ENCODE measurements around the gene STAP1. TPM values are rescaled to one million over a fixed set of nuclear protein-coding genes. Genes with fewer than 3 reads are reported as not detected.
"Not testable (repeated sequence)": the region's sequence is repeated elsewhere in the genome, so short reads cannot be mapped to it uniquely, and the experiment has no call there.

STAP1 gene
- total and polyA plus RNA-seq, 2 of the 8 experiments (the other 6 are each of a cell fraction or from before 2014, with no cell fraction given) = not detected

DNA sequence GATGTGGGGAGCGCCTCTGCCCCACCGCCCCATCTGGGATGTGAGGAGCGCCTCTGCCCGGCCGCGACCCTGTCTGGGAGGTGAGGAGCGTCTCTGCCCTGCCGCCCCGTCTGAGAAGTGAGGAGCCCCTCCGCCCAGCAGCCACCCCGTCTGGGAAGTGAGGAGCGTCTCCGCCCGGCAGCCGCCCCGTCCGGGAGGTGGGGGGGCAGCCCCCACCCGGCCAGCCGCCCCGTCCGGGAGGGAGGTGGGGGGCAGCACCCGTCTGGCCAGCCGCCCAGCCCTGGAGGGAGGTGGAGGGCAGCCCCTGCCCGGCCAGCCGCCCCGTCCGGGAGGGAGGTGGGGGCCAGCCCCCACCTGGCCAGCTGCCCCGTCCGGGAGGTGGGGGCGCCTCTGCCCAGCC lies 78.5 kb downstream of the STAP1 start:
- peaks cover 7 to 20% of the 10 kb centered on the region in 2 experiments; a peak in 3 of 4 replicates for H3K9me3 ChIP-seq (ENCODE audit: insufficient read depth in 2 of 2, low read depth in 1 of 2, low read length in 1 of 2)
- H2BK120ac ChIP-seq (replicated peaks; ENCODE audit: low read depth, low read length); H2BK15ac ChIP-seq (ENCODE audit: low read length); CTCF ChIA-PET (ENCODE audit: partially characterized antibody); H3K56ac ChIP-seq (replicated peaks; ENCODE audit: insufficient read length, low read depth, low read length); H3K9ac ChIP-seq (replicated peaks in 1 of 4; ENCODE audit: extremely low read depth in 1 of 4, low read depth in 3 of 4, low read length in 3 of 4); H2BK12ac ChIP-seq (ENCODE audit: low read depth, low read length); H4K5ac ChIP-seq (ENCODE audit: insufficient read length, low read depth, low read length); H2BK5ac ChIP-seq (ENCODE audit: low read depth, low read length); H3K79me2 ChIP-seq (ENCODE audit: control insufficient read depth in 1 of 2, insufficient read depth in 2 of 2, low read length in 2 of 2); H3K4me3 ChIP-seq (ENCODE audit: extremely low read depth in 1 of 4, insufficient read depth in 2 of 4, low read depth in 3 of 4, low read length in 4 of 4); H2AK5ac ChIP-seq (ENCODE audit: low read depth, low read length); H3K23me2 ChIP-seq (ENCODE audit: low read depth, low read length); H3K4me1 ChIP-seq (replicated peaks in 1 of 4; ENCODE audit: control insufficient read depth in 3 of 4, insufficient read depth in 4 of 4, low read length in 3 of 4); H3K18ac ChIP-seq (ENCODE audit: extremely low read depth, low read length); FAIRE-seq; H3K27me3 ChIP-seq (replicated peaks in 1 of 4; ENCODE audit: control insufficient read depth in 3 of 4, extremely low read depth in 1 of 4, insufficient read depth in 3 of 4, low read length in 3 of 4); H3K4ac ChIP-seq (replicated peaks; ENCODE audit: insufficient read length, low read depth, low read length); H4K8ac ChIP-seq (ENCODE audit: extremely low read depth, insufficient read depth, low read length); H3K79me1 ChIP-seq (ENCODE audit: low read depth, low read length); H3K23ac ChIP-seq (ENCODE audit: insufficient read length); H2BK20ac ChIP-seq (ENCODE audit: low read length); H4K20me1 ChIP-seq (replicated peaks in 1 of 2; ENCODE audit: control insufficient read depth in 1 of 2, insufficient read depth in 2 of 2, low read length in 2 of 2); H3K14ac ChIP-seq (ENCODE audit: insufficient read length); H4K91ac ChIP-seq (replicated peaks; ENCODE audit: insufficient read length, low read length); H3K4me2 ChIP-seq (ENCODE audit: insufficient read depth in 1 of 2, low read depth in 2 of 2, low read length in 2 of 2); H3K27ac ChIP-seq (ENCODE audit: low read depth, low read length); POLR2A ChIA-PET (ENCODE audit: partially characterized antibody); H2AFZ ChIP-seq (ENCODE audit: low read length); DNase-seq (ENCODE audit: low read depth in 1 of 2, low spot score in 2 of 2): not testable (repeated sequence)
- H3K36me3 ChIP-seq (ENCODE audit: control insufficient read depth in 2 of 4, insufficient read depth in 4 of 4, low read length in 3 of 4) = peaks cover 3 to 64% (median 20%) of the 10 kb centered on the region in 4 experiments; a peak in 7 of 8 replicates
- no CpG with 5 or more reads among the region's 30 CpGs for WGBS, 2 experiments (ENCODE audit: extremely low coverage in 1 of 2, insufficient coverage in 1 of 2, insufficient read length in 1 of 2, insufficient replicate concordance in 2 of 2, low coverage in 1 of 2, low lambda C conversion rate in 2 of 2, missing lambda C conversion rate in 1 of 2)

Measured in H1 (cell line).